Smooth muscle cell of the brain vasculature (primary cell): ENCODE data around the gene ZEB2.

Experiments used
- DNase-seq: peaks from one replicate; pipeline ENCODE4 v3.0.0-alpha.2; 2012; ENCODE audit warnings: low read depth, low spot score

Gene ZEB2

GRCh38 chr2:144496092-144496976, 23.6 kb downstream of the ZEB2 start:
- DNase-seq = no peak

GRCh38 chr2:144495227-144496091, 24.5 kb downstream of the ZEB2 start:
- no peak for DNase-seq

DNA sequence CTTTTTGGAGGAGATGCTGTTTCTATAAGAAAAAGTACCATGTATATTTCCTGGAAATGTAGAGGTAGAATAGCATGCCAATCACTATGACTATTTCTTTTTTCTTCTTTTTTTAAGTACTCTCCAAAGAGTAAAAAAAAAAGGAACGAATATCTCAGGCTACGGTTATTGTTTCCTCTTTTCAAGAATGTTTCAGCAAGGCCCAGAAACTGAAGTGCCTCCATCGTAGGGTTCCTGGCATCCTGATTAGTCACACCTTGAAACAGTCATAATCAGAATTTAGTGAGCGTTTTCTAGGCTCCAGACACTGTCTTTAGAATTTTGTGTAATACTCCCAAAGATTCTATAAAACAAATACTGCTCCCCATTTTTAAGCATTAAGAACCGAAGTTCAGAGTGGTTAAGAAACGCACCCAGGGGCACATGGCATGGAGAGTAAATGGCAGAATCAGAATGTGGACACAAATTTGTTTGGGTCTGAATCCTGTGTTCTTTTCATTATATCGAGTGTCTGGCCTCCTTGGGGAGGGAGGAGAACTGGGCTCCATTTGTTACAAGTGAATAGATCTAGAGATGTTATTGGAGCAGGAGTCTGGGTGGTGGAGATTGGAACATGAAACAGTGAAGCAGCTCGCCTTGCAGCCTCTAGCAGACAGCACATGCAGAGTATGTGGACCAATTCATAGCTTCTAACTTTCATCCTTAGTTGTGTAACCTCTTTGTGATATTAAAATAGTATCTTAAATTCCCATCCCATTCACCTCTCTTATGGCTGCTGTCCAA, 26.7 kb downstream of the ZEB2 start:
- no peak for DNase-seq

GRCh38 chr2:144490857-144491256, 29.1 kb downstream of the ZEB2 start:
- DNase-seq = no peak

DNA sequence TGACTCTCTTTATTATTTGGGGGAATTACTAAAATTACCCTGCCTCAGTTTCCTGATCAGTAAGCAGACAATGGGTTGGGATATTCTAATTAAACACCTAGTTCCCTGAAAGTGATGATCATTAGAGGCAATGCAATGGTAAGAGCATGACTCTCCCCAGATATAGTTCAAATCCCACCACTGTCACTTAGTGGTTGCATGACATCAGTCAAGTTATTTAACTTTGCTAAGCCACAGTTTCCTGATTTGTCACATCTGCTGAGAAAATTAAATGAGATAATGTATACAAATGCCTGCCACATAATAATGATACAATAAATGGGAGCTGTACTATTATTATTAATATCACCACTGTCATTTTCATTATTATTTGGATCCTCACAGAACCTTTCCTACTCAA, 29.9 kb downstream of the ZEB2 start:
- no peak for DNase-seq

DNA sequence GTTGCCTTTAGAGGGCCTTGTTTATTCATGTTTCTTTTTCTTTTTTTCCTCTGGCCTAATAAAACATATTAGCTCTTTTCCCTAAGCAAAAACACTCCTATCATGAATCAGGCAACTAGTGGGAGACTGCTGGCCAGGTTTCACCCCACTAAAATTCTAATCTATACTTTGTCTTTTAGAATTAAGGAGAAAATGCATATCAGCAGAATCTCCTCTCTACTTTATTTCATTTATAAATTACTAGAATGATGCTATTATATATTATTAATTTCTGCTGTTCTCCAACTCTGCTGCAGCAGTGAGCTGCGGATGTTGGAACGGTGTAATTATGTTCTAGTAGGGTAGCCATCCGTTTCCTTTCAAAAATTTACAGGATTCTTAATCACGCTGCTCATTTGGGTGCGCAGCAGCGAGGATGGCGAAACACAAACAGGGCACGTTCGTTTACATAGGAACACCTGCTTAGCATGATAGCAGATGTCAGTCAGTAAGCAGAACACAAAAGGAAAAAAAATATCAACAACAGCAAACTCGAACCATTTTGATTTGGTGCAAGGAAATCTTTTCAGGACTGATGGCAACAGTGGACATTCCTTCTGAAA, 30.5 kb downstream of the ZEB2 start:
- no peak for DNase-seq

- DNase-seq = no peak
Observed at GRCh38 chr2:144484201-144484948, 35.5 kb downstream of the ZEB2 start.

- DNase-seq = no peak
Observed at GRCh38 chr2:144481666-144482065, 38.3 kb downstream of the ZEB2 start.

DNA sequence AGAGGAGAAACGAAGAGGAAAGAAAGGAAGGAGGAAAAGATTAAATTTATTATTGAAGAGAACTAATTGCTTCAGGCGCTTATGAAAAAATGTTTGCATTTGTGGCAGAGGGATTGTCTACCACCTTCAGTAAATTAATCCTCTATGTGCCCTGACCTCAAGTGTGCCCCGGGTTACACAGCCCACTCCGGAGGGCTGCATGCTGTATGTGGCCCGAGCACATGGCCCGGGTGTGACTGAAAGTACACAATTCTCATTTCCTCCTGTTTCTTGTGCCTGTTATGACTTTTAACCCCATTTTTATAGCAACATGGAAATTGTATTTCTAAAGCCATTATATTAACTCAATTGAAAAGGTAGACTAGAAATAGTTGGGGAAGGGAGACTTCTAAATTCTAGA, 38.8 kb downstream of the ZEB2 start:
- no peak for DNase-seq

- DNase-seq = no peak
Observed at GRCh38 chr2:144480285-144480684, 39.6 kb downstream of the ZEB2 start.

GRCh38 chr2:144479659-144480058, 40.3 kb downstream of the ZEB2 start:
- no peak for DNase-seq

- DNase-seq = no peak
Observed at GRCh38 chr2:144479138-144479537, 40.8 kb downstream of the ZEB2 start.

DNA sequence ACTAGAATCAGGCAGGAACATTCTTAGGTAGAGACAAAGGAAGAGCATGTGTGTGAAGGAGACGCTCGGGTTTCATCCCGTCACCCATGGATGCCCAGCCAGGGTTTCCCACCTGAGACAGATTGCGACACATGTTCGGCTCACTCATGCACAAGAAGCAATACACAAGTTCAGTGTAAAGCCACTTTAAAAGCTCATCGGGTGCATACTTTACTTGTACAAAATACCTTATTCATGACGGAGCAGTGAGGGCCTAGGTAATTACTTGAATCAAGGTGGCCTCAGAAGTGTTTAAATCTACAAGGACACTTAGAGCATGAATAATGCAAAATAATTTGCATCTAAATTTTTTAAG, 42.0 kb downstream of the ZEB2 start:
- DNase-seq = no peak

- no peak for DNase-seq
Observed at GRCh38 chr2:144477281-144477956, 42.5 kb downstream of the ZEB2 start.

GRCh38 chr2:144476682-144477081, 43.2 kb downstream of the ZEB2 start:
- DNase-seq = no peak

- DNase-seq = no peak
Observed at GRCh38 chr2:144475569-144476275, 44.2 kb downstream of the ZEB2 start.

DNA sequence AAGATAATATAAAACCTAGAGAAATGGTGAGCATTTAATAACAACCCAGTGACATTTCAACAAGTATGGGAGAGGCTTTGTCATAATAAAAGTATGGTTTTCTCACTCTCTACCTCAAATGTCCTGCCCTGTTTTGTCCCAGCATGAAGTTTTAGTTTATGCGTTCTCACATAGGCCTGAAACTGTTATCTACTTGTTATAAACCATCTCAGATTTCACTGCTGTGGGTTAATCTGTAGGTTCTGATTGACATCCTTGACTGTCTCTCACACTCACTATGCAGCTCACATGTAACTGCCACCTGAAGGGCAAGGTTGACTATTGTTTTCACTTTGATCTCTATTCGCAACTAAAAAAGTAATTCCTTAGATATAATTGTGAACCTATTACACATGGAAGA, 44.9 kb downstream of the ZEB2 start:
- no peak for DNase-seq

DNA sequence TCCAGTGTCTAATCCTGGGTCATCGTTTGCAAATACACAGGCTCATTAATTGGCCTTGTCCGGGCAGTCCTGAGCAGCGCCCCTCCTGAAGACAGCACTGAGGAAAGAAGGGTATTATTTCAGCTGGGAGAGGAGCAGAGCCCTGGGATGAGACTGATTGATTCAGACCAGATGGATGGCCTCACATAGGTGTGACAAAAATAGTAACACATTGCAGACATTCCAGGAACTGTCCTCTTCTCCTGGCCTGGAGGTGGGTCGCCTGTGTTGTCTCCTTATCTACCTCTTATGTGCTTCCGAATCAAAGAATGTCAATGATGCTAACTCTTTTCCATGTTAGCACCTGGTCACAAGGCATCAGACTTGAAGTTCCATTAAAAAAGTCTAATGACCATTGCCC, 45.9 kb downstream of the ZEB2 start:
- no peak for DNase-seq

GRCh38 chr2:144472911-144473310, 47.0 kb downstream of the ZEB2 start:
- DNase-seq = no peak

- DNase-seq = no peak
Observed at GRCh38 chr2:144472046-144472412, 47.9 kb downstream of the ZEB2 start.
